Heart left ventricle (tissue), 16 donors: ENCODE results near the gene ENSA. TPM values are rescaled to one million over a fixed set of nuclear protein-coding genes. Genes with fewer than 3 reads are reported as not detected.

ENCODE experiments used
- ATAC-seq, 4 donors: fragments of 200-7000 bp; cut with Tn5 transposase; one replicate each; pipeline ENCODE4 v1.9.1; 2020 to 2022; ENCODE audit warnings: moderate library complexity in 4 of 4, mild to moderate bottlenecking in 3 of 4, moderate number of reproducible peaks in 1 of 4
- DNase-seq, 5 donors: peaks; one replicate each; pipeline ENCODE4 v3.0.0-alpha.2; 2020
- H3K27ac ChIP-seq, 12 donors: fragments of 200-600 bp; sonication (generic) in 4 of 12; one replicate each; pipeline versions ENCODE4 v1.5.0 to v1.8.0; 2016 to 2022; ENCODE audit warnings: mild to moderate bottlenecking in 2 of 12
- H3K27me3 ChIP-seq, 9 donors: fragments of 200-600 bp; sonication (generic) in 2 of 9; one replicate each; pipeline versions ENCODE4 v1.5.1 to v1.8.0; 2016 to 2022; ENCODE audit warnings: mild to moderate bottlenecking in 3 of 9
- H3K36me3 ChIP-seq, 9 donors: fragments of 200-600 bp; sonication (generic) in 2 of 9; one replicate each; pipeline versions ENCODE4 v1.5.0 to v1.8.0; 2018 to 2022; ENCODE audit warnings: mild to moderate bottlenecking in 2 of 9
- H3K4me1 ChIP-seq, 12 donors: fragments of 200-600 bp; sonication (generic) in 4 of 12; one replicate each; pipeline versions ENCODE4 v1.5.0 to v1.8.0; 2016 to 2022; ENCODE audit warnings: mild to moderate bottlenecking in 3 of 12
- H3K4me3 ChIP-seq, 12 donors: fragments of 200-600 bp; sonication (generic) in 4 of 12; one replicate each; pipeline versions ENCODE4 v1.5.0 to v1.8.0; 2017 to 2022; ENCODE audit warnings: mild to moderate bottlenecking in 9 of 12, moderate library complexity in 4 of 12
- H3K9me3 ChIP-seq, 12 donors: fragments of 200-600 bp; sonication (generic) in 4 of 12; one replicate each; pipeline versions ENCODE4 v1.5.0 to v1.8.0; 2016 to 2022; ENCODE audit warnings: mild to moderate bottlenecking in 1 of 12
- POLR2A ChIP-seq, 2 donors: fragments of 450-650 bp; IDR thresholded peaks; one replicate each; pipeline ENCODE4 v1.6.1; 2017; ENCODE audit warnings: antibody characterized with exemption in 2 of 2, mild to moderate bottlenecking in 2 of 2, moderate library complexity in 2 of 2
- WGBS, 4 donors: extraction: QIAGEN DNeasy Blood & Tissue Kit in 2 of 4; methylation state at CpG; one replicate each; pipeline versions ENCODE4 v1.1.5 to v1.1.7; 2013 to 2018; 5-methylcytosine and 5-hydroxymethylcytosine counted together
- intact Hi-C, 10 donors: fragments of 100-400 bp; cut with DNase I; formaldehyde crosslinking; loops; one replicate each; pipeline versions ENCODE4 v1.11.1 to v1.14.2; 2022
- polyA plus RNA-seq, 2 donors: library from polyadenylated mRNA; stranded (reverse); fragments of 200-250 nt; gene quantifications; one replicate each; pipeline ENCODE4 v1.2.3, GENCODE V29; 2013
- total RNA-seq, 9 donors: library from RNA; depleted of rRNA in 2 of 9; stranded (reverse); fragments of >200 nt in 2 of 9; fragmentation: NEBNext Ultra II Directional in 3 of 9; extraction: Animal tissue kit (Norgen Biotek cat#: 25700) in 3 of 9; gene quantifications; one replicate each; pipeline versions ENCODE4 v1.1.0 to v1.2.4, GENCODE V29; 2016 to 2023
- TF ChIP-seq, protein P1 (sequence below), 12 donors: fragments of 200-600 bp; sonication (generic) in 4 of 12; IDR thresholded peaks; one replicate each; pipeline versions ENCODE4 v1.5.0 to v1.8.0; 2018 to 2022; ENCODE audit warnings: antibody characterized with exemption in 12 of 12, mild to moderate bottlenecking in 5 of 12
- donor health status: ischemic (EF 13 %, LVEDD 7.1; RV severe dilation, severe dysfunction).
- donor health status: healthy with polysubstance abuse.
- donor health status: DM: no; HTN: yes; CAD: no.
- donor health status: DM: no; HTN: no; CAD: no.
- donor health status: ischemic (EF 25% LVEDD 6.9; RV normal size, moderate dysfunction).
- donor health status: ischemic (EF 25% LVEDD 5.7; RV mildly dilated, moderate dysfunction).
- donor health status: healthy.
- donor health status: DM: yes; HTN: yes; CAD: no.
- donor health status: ischemic (EF 35%, LVEDD 5.7; RV mildly dilated, moderate dysfunction).
- donor health status: nonischemic (EF 11% LVEDD 7.7; RV severe dilation, severe dysfunction).
- donor health status: DM: yes; HTN: yes; CAD: no.
- donor health status: PGD.
- donor health status: ischemic (EF 29% LVEDD 5.4; RV normal size, mild dysfunction).
- donor health status: nonischemic (EF 23%, LVEDD 6.1; RV moderate dilation, normal function).

The ENSA gene
- total and polyA plus RNA-seq, 11 donors = 74.6 to 186 (median 123) TPM

- H3K36me3 ChIP-seq = peaks cover 0 to 96% (median 77%) of the 10 kb centered on the region in 9 donors
- TF ChIP-seq, protein P1, sequence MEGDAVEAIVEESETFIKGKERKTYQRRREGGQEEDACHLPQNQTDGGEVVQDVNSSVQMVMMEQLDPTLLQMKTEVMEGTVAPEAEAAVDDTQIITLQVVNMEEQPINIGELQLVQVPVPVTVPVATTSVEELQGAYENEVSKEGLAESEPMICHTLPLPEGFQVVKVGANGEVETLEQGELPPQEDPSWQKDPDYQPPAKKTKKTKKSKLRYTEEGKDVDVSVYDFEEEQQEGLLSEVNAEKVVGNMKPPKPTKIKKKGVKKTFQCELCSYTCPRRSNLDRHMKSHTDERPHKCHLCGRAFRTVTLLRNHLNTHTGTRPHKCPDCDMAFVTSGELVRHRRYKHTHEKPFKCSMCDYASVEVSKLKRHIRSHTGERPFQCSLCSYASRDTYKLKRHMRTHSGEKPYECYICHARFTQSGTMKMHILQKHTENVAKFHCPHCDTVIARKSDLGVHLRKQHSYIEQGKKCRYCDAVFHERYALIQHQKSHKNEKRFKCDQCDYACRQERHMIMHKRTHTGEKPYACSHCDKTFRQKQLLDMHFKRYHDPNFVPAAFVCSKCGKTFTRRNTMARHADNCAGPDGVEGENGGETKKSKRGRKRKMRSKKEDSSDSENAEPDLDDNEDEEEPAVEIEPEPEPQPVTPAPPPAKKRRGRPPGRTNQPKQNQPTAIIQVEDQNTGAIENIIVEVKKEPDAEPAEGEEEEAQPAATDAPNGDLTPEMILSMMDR (IDR thresholded peaks at IDR 0.05) = peak in 4 of 12 donors; percentile 6 to 32 (median 24)
- no peak for TF ChIP-seq POLR2A (IDR thresholded peaks at IDR 0.05)
- H3K27me3 ChIP-seq = no peaks in the 10 kb centered on the region
- H3K4me3 ChIP-seq = no peak overlapping the region
- no peaks in the 10 kb centered on the region for H3K9me3 ChIP-seq
- peaks cover 16 to 60% (median 43%) of the 10 kb centered on the region in 12 donors for H3K4me1 ChIP-seq
- ATAC-seq = peak; percentile 35 to 74 (median 60)
- DNase-seq = peak; percentile 49 to 73 (median 63)
- intact Hi-C loops = loop anchor here in 8 of 10 donors (1.0 to 10.0 kb wide), 7 partner anchors 45 to 160 kb away; partner anchors contain the start of genes MCL1 (in 3 of the 8) and TARS2 (in 1 of the 8)
- peak overlapping the region in 11 of 12 donors; percentile 12 to 88 (median 70) for H3K27ac ChIP-seq
- WGBS, 4 donors = 11 to 26% (median 18%) methylated on average over 8 of the region's 8 CpGs
These were observed 7.0 kb downstream of the ENSA start for GRCh38 chr1:150622303-150622975.

DNA sequence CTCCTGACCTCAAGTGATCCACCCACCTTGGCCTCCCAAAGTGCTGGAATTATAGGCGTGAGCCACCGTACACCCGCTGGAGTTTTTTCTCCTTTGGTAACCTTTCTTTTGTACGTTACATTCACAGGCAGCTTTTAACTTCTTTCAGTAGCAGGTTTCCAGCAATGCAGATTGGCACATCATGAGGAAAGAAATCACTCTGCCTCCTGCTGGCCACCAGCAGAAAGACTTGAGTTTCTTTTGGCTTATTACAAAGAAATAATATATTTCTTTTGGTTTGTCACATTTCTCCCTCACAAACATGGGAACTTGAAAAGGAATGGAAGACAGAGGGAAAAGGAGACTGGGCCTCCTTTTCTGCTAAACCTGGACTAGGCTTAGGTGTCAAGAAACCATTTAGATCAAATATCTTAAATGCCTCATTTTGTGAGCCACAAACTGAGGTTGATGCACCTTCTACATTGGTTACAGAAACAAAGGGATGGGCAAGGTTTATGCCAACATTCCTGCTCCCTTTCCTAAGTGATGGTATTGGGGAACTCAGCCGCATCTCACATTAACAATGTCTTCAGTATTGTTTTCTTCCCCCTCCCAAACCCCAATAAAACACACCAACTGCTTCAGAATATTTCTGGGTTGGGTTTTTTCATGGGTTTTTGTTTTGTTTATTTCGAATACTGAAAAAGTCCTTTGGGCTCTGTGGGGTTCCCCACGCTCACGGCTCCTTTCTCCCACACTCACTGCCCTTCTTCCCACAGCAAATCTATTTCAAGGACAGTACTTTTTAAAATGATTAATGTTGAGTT lies 7.7 kb downstream of the ENSA start:
- TF ChIP-seq, protein P1 (IDR thresholded peaks at IDR 0.05) = peak; percentile 47 to 81 (median 71)
- no peak for TF ChIP-seq POLR2A (IDR thresholded peaks at IDR 0.05)
- Histone ChIP-seq H3K27ac (peak overlapping the region; percentile 53 to 88 (median 70)), H3K27me3 (no peaks in the 10 kb centered on the region), H3K4me3 (no peak overlapping the region), H3K36me3 (peaks cover 0 to 94% (median 77%) of the 10 kb centered on the region in 9 donors), H3K4me1 (peaks cover 16 to 54% (median 43%) of the 10 kb centered on the region in 12 donors), H3K9me3 (no peaks in the 10 kb centered on the region)
- DNase-seq = peak in 3 of 5 donors; percentile 47 to 64 (median 53)
- peak in 2 of 4 donors; percentile 24 to 25 for ATAC-seq
- 51 to 66% (median 57%) methylated on average over 8 of the region's 8 CpGs for WGBS, 4 donors
- intact Hi-C loops = loop anchor here (1.0 to 10.0 kb wide), 10 partner anchors 43 to 159 kb away; partner anchors contain the start of genes MCL1 (in 4 of the 10) and TARS2 (in 1 of the 10)

- WGBS, 4 donors = 97 to 100% (median 98%) methylated on average over 2 of the region's 2 CpGs
- H3K9me3 ChIP-seq = no peaks in the 10 kb centered on the region
- H3K36me3 ChIP-seq = peaks cover 0 to 94% (median 76%) of the 10 kb centered on the region in 9 donors
- no peak overlapping the region for H3K4me3 ChIP-seq
- peaks cover 16 to 57% (median 43%) of the 10 kb centered on the region in 12 donors for H3K4me1 ChIP-seq
- ATAC-seq (no peak), DNase-seq (no peak)
- TF ChIP-seq POLR2A (IDR thresholded peaks at IDR 0.05) = no peak
- TF ChIP-seq, protein P1 (IDR thresholded peaks at IDR 0.05) = no peak
- H3K27me3 ChIP-seq = no peaks in the 10 kb centered on the region
- intact Hi-C loops = loop anchor here (1.0 to 10.0 kb wide), 10 partner anchors 42 to 159 kb away; partner anchors contain the start of genes MCL1 (in 4 of the 10) and TARS2 (in 1 of the 10)
- peak overlapping the region in 11 of 12 donors; percentile 61 to 88 (median 70) for H3K27ac ChIP-seq
These were observed 8.5 kb downstream of the ENSA start for GRCh38 chr1:150620919-150621318.
